Tibial artery (tissue), 4 donors: ENCODE results near the gene VSIR.

Experiments
- DNase-seq, 2 donors: peaks; one replicate each; pipeline ENCODE4 v3.0.0-alpha.2; 2019
- H3K27ac ChIP-seq, 2 donors: fragments of 200-600 bp; sonication (generic) in 1 of 2; 1 replicate in 1 of 2; 2 replicates in 1 of 2; pipeline ENCODE4 v1.5.1; 2018 to 2019; ENCODE audit warnings: mild to moderate bottlenecking in 1 of 2
- H3K27me3 ChIP-seq, 2 donors: fragments of 200-600 bp; sonication (generic) in 1 of 2; one replicate each; pipeline versions ENCODE4 v1.5.1 to v1.6.0; 2016 to 2019
- H3K36me3 ChIP-seq, 3 donors: fragments of 200-600 bp; sonication (generic) in 2 of 3; one replicate each; pipeline ENCODE4 v1.5.1; 2016 to 2019; ENCODE audit warnings: mild to moderate bottlenecking in 2 of 3
- H3K4me1 ChIP-seq, 4 donors: fragments of 200-600 bp; sonication (generic) in 2 of 4; 1 replicate in 3 of 4; 2 replicates in 1 of 4; pipeline ENCODE4 v1.5.1; 2016 to 2019
- H3K4me3 ChIP-seq, 2 donors: fragments of 200-600 bp; sonication (generic) in 1 of 2; 1 replicate in 1 of 2; 2 replicates in 1 of 2; pipeline ENCODE4 v1.5.1; 2018 to 2019; ENCODE audit warnings: mild to moderate bottlenecking in 2 of 2
- H3K9me3 ChIP-seq, 3 donors: fragments of 200-600 bp; sonication (generic) in 1 of 3; one replicate each; pipeline ENCODE4 v1.5.1; 2016 to 2019
- CTCF ChIP-seq, 2 experiments: fragments of 200-600 bp in 1 of 2; fragments of 450-650 bp in 1 of 2; IDR thresholded peaks; one replicate each; pipeline ENCODE4 v1.5.1; 2017 to 2019; ENCODE audit warnings: antibody characterized with exemption in 2 of 2, mild to moderate bottlenecking in 1 of 2, moderate library complexity in 1 of 2
- intact Hi-C: fragments of 100-400 bp; cut with DNase I; formaldehyde crosslinking; loops from one replicate; pipeline ENCODE4 v1.15.0; 2023; ENCODE audit warnings: low total_unique reads

Gene VSIR

GRCh38 chr10:71701496-71702132 is 71.7 kb downstream of the VSIR start:
- Histone ChIP-seq H3K4me3 (no peak overlapping the region), H3K27me3 (peaks cover 0 to 4% of the 10 kb centered on the region in 2 donors), H3K36me3 (no peaks in the 10 kb centered on the region), H3K9me3 (no peaks in the 10 kb centered on the region), H3K4me1 (no peaks in the 10 kb centered on the region), H3K27ac (no peak overlapping the region)
- no peak for TF ChIP-seq CTCF (IDR thresholded peaks at IDR 0.05)
- intact Hi-C loops: loop anchor here (5.0 to 10.0 kb wide), 2 partner anchors 111 to 193 kb away; no protein-coding TSS in a partner anchor
- DNase-seq: no peak

GRCh38 chr10:71700731-71701368 is 72.5 kb downstream of the VSIR start:
- DNase-seq: no peak
- TF ChIP-seq CTCF (IDR thresholded peaks at IDR 0.05): no peak
- H3K36me3 ChIP-seq: no peaks in the 10 kb centered on the region
- intact Hi-C loops: loop anchor here (5.0 to 10.0 kb wide), 2 partner anchors 111 to 194 kb away; no protein-coding TSS in a partner anchor
- no peak overlapping the region for H3K27ac ChIP-seq
- no peaks in the 10 kb centered on the region for H3K4me1 ChIP-seq
- H3K4me3 ChIP-seq: no peak overlapping the region
- peaks cover 0 to 10% of the 10 kb centered on the region in 2 donors for H3K27me3 ChIP-seq
- H3K9me3 ChIP-seq: no peaks in the 10 kb centered on the region

- H3K27me3 ChIP-seq: peaks cover 0 to 10% of the 10 kb centered on the region in 2 donors
- H3K36me3 ChIP-seq: no peaks in the 10 kb centered on the region
- no peak for TF ChIP-seq CTCF (IDR thresholded peaks at IDR 0.05)
- intact Hi-C loops: loop anchor here (10.0 kb wide), 1 partner anchor 384 kb away; the partner anchor contains the start of gene SLC29A3
- DNase-seq: no peak
- no peaks in the 10 kb centered on the region for H3K9me3 ChIP-seq
- no peak overlapping the region for H3K27ac ChIP-seq
- H3K4me3 ChIP-seq: no peak overlapping the region
- no peaks in the 10 kb centered on the region for H3K4me1 ChIP-seq
Measured at GRCh38 chr10:71698737-71699136, 74.6 kb downstream of the VSIR start.

GRCh38 chr10:71697938-71698709 is 75.2 kb downstream of the VSIR start:
- Histone ChIP-seq H3K4me3 (no peak overlapping the region), H3K36me3 (no peaks in the 10 kb centered on the region), H3K9me3 (no peaks in the 10 kb centered on the region), H3K27ac (no peak overlapping the region), H3K27me3 (peaks cover 0 to 10% of the 10 kb centered on the region in 2 donors), H3K4me1 (no peaks in the 10 kb centered on the region)
- no peak for TF ChIP-seq CTCF (IDR thresholded peaks at IDR 0.05)
- no peak for DNase-seq
- intact Hi-C loops: loop anchor here (10.0 kb wide), 1 partner anchor 383 kb away; the partner anchor contains the start of gene SLC29A3
